GM13977 (cell line): ENCODE measurements around the gene GRIK2.

Experiments used
- DNase-seq: peaks from one replicate; pipeline ENCODE4 v3.0.0; 2012; ENCODE audit warnings: low spot score
- CTCF ChIP-seq: IDR thresholded peaks from 2 replicates; pipeline ENCODE4 v1.5.1; 2012; ENCODE audit warnings: mild to moderate bottlenecking, control low read depth; ENCODE audit not compliant: insufficient read depth; ENCODE audit errors: extremely low read depth, missing control alignments
- in situ Hi-C: fragments of 300-500 bp; cut with MboI; formaldehyde crosslinking; loops from one replicate; pipeline ENCODE4 v1.12.0; 2022; ENCODE audit warnings: low sequenced_read_pairs, low pct_unique_long_range_greater_than_20kb, mixed read lengths, inconsistent platforms; ENCODE audit not compliant: unreplicated experiment

Gene GRIK2

GRCh38 chr6:101465863-101466262, 72.4 kb downstream of the GRIK2 start:
- no peak for TF ChIP-seq CTCF
- DNase-seq = no peak
- in situ Hi-C loops = no loop called here

GRCh38 chr6:101477436-101477835, 83.9 kb downstream of the GRIK2 start:
- in situ Hi-C loops = no loop called here
- DNase-seq = no peak
- TF ChIP-seq CTCF = no peak

- no peak for DNase-seq
- in situ Hi-C loops = no loop called here
- no peak for TF ChIP-seq CTCF
Measured at GRCh38 chr6:101478891-101479290, 85.4 kb downstream of the GRIK2 start.

GRCh38 chr6:101482606-101483005, 89.1 kb downstream of the GRIK2 start:
- TF ChIP-seq CTCF = no peak
- no peak for DNase-seq
- in situ Hi-C loops = no loop called here

GRCh38 chr6:101484781-101485180, 91.3 kb downstream of the GRIK2 start:
- TF ChIP-seq CTCF = no peak
- DNase-seq = no peak
- in situ Hi-C loops = no loop called here

GRCh38 chr6:101486124-101486523, 92.6 kb downstream of the GRIK2 start:
- no peak for DNase-seq
- TF ChIP-seq CTCF = no peak
- in situ Hi-C loops = no loop called here

GRCh38 chr6:101486726-101487125, 93.2 kb downstream of the GRIK2 start:
- TF ChIP-seq CTCF = no peak
- no peak for DNase-seq
- in situ Hi-C loops = no loop called here
